Bone marrow (tissue), 2 donors: Measurements from ENCODE around the gene MSX2.
"Not testable (repeated sequence)": the region's sequence is repeated elsewhere in the genome, so short reads cannot be mapped to it uniquely, and the experiment has no call there.

Source experiments
- DNase-seq, 2 donors: peaks; one replicate each; lab custom pipeline; 2025; lab: John Stamatoyannopoulos, UW

MSX2 gene

GRCh38 chr5:174733836-174734235 is 9.5 kb downstream of the MSX2 start:
- no peak for DNase-seq

- DNase-seq: no peak
These were observed 10.5 kb downstream of the MSX2 start for GRCh38 chr5:174734571-174735497.

- no peak for DNase-seq
These were observed 11.3 kb downstream of the MSX2 start for GRCh38 chr5:174735498-174736330.

GRCh38 chr5:174736331-174736721 is 11.9 kb downstream of the MSX2 start:
- no peak for DNase-seq

- no peak for DNase-seq
These were observed 12.4 kb downstream of the MSX2 start for GRCh38 chr5:174736777-174737176.

GRCh38 chr5:174737330-174737729 is 12.9 kb downstream of the MSX2 start:
- DNase-seq: no peak

GRCh38 chr5:174741352-174741751 is 17.0 kb downstream of the MSX2 start:
- no peak for DNase-seq

GRCh38 chr5:174744896-174745295 is 20.5 kb downstream of the MSX2 start:
- DNase-seq: no peak

- no peak for DNase-seq
These were observed 21.3 kb downstream of the MSX2 start for GRCh38 chr5:174745590-174746103.

GRCh38 chr5:174750711-174751110 is 26.3 kb downstream of the MSX2 start:
- DNase-seq: no peak

GRCh38 chr5:174751154-174752000 is 27.0 kb downstream of the MSX2 start:
- DNase-seq: no peak

GRCh38 chr5:174752121-174752520 is 27.7 kb downstream of the MSX2 start:
- DNase-seq: no peak

- no peak for DNase-seq
These were observed 30.7 kb downstream of the MSX2 start for GRCh38 chr5:174755106-174755505.

- no peak for DNase-seq
These were observed 34.7 kb downstream of the MSX2 start for GRCh38 chr5:174759091-174759490.

GRCh38 chr5:174760721-174761120 is 36.3 kb downstream of the MSX2 start:
- DNase-seq: no peak

- DNase-seq: not testable (repeated sequence)
These were observed 37.0 kb downstream of the MSX2 start for GRCh38 chr5:174761341-174761740.

GRCh38 chr5:174764309-174764708 is 39.9 kb downstream of the MSX2 start:
- DNase-seq: no peak

GRCh38 chr5:174765540-174765939 is 41.2 kb downstream of the MSX2 start:
- no peak for DNase-seq

GRCh38 chr5:174767670-174768069 is 43.3 kb downstream of the MSX2 start:
- DNase-seq: no peak

- no peak for DNase-seq
These were observed 44.6 kb downstream of the MSX2 start for GRCh38 chr5:174769005-174769404.

GRCh38 chr5:174773371-174773770 is 49.0 kb downstream of the MSX2 start:
- DNase-seq: no peak

GRCh38 chr5:174775081-174775480 is 50.7 kb downstream of the MSX2 start:
- no peak for DNase-seq
